AG09319 (cell line): Measurements from ENCODE around the gene ASCC2.

Experiments used
- DNase-seq: peaks from one replicate; pipeline ENCODE4 v3.0.0-alpha.2; 2010; ENCODE audit warnings: low read depth; ENCODE audit errors: extremely low read depth
- TF ChIP-seq, protein P1 (sequence below): IDR thresholded peaks from 2 replicates; pipeline ENCODE4 v1.5.1; 2011; ENCODE audit warnings: low read depth, mild to moderate bottlenecking, inconsistent platforms, low read length, moderate library complexity

Gene ASCC2

DNA sequence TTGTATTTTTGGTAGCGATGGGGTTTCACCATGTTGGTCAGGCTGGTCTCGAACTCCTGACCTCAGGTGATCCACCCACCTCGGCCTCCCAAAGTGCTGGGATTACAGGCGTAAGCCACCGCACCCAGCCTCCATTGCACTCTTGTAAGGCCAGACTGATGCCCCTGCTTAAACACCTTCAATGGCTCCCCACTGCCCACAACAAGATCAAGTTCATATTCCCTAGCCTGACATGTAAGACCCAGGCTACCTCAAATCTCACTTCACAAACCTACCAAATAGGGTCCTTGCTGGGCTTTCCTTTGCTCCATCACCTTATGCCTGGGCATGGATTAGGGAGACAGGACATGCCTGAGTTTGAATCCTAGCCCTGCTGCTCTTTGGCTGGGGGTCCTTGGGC lies 57.9 kb downstream of the ASCC2 start:
- no peak for DNase-seq
- TF ChIP-seq, protein P1, sequence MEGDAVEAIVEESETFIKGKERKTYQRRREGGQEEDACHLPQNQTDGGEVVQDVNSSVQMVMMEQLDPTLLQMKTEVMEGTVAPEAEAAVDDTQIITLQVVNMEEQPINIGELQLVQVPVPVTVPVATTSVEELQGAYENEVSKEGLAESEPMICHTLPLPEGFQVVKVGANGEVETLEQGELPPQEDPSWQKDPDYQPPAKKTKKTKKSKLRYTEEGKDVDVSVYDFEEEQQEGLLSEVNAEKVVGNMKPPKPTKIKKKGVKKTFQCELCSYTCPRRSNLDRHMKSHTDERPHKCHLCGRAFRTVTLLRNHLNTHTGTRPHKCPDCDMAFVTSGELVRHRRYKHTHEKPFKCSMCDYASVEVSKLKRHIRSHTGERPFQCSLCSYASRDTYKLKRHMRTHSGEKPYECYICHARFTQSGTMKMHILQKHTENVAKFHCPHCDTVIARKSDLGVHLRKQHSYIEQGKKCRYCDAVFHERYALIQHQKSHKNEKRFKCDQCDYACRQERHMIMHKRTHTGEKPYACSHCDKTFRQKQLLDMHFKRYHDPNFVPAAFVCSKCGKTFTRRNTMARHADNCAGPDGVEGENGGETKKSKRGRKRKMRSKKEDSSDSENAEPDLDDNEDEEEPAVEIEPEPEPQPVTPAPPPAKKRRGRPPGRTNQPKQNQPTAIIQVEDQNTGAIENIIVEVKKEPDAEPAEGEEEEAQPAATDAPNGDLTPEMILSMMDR = no peak

- TF ChIP-seq, protein P1 = no peak
- no peak for DNase-seq
Measured at GRCh38 chr22:29773233-29773632, 64.8 kb downstream of the ASCC2 start.

DNA sequence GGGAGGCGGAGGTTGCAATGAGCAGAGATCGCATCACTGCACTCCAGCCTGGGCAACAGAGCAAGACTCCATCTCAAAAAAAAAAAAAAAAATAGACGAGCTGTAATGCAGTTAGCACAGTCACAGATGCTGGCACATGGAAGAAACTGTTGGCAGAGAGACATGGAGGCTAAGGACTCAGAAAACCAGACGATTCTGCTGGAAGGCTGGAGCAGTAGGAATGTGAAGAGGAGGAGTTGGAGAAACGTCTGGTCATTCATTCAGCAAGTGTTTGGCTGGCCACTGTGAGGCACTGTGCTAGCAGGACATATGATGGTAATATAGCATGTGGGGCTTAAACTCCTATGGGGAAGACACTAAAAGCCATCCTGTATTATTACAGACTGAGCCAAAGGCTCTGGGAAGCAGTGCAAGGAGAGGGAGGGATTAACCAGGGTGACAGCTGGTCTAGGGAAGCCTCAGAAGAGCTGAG lies 65.9 kb downstream of the ASCC2 start:
- peak; percentile 63 for DNase-seq
- TF ChIP-seq, protein P1 = peak; percentile 65

GRCh38 chr22:29769723-29770321 lies 68.3 kb downstream of the ASCC2 start:
- TF ChIP-seq, protein P1 = no peak
- no peak for DNase-seq

DNA sequence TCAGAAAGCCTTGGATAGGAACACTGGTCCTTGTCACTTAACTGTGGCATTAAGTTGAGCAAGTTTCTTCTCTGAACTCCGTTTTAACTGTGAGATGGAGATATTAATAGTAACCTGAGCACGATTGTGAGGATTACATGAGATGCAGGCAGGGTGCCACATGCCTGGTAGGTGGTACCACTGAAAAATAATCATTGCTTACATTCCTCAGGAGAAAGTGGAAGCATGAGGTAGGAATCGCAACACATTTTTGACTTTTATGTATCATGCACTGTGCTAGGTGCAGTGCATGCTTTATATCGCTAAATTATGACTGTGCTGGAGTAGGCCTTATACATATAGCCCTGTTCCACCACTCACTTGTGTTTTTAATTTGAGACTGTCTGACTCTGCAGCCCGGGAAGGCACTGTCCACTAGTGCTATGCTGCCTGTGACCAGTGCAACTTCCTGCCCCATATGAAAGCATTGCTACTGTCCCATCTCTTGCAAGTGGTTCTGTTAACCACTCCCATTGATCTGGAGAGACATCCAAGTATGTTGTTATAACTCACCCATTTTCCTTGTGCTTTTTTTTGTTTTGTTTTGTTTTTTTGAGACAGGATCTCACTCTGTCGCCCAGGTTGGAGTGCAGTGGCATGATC lies 69.9 kb downstream of the ASCC2 start:
- TF ChIP-seq, protein P1 = no peak
- no peak for DNase-seq

DNA sequence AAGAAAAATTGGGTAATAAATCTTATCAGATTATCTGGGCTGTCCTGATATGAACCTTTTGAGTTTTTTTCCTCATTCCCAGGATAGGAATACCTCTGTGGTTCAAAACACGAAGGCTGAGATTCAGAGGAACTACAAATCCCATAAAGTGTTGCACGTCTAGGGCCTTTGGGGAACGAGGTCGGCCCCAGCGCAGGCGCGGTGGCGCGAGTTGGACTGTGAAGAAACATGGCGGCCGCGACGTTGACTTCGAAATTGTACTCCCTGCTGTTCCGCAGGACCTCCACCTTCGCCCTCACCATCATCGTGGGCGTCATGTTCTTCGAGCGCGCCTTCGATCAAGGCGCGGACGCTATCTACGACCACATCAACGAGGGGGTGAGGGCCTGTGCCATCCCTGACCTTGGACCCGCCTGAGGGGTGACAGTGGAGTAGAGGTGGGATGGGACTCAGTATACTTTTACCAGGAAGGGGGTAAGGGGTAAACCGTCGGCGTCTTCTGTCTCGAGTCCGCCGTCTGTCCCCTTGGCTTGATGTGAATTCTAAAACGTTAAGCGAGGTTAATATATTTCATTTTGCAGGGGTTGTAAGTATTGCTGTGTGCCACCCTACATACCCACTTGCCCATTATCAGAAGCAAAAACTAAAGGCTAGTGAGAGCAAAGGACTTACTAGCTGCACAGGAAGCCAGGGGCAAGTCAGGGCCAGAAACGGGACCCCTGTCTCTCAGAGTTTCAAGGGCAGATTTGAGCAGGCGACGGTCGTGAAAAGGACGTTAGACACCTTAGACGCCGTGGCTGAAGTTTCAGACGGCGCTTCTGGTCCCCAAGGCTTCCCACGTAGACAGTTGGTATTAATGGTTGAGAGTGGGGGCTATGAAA lies 70.7 kb downstream of the ASCC2 start, which contains the start of gene UQCR10:
Gene UQCR10 (plus strand): TSS at position 199 of the 881 bp plus-strand sequence. CDS start 30 bp downstream, at position 229.
- TF ChIP-seq, protein P1 = no peak

More for the DNA sequence above, 70.7 kb downstream of the ASCC2 start, which contains the start of gene UQCR10:
- peak; percentile 80 for DNase-seq
